Measurements from ENCODE around the gene SELENOO. TPM values are rescaled to one million over a fixed set of nuclear protein-coding genes. Genes with fewer than 3 reads are reported as not detected.
A peak's percentile ranks its signal among the peaks of the same experiment; 100 is the strongest.

Gene SELENOO
- total RNA-seq, 6 experiments from 2014 or later = 51.1 to 67.8 (median 59.2) TPM

DNA sequence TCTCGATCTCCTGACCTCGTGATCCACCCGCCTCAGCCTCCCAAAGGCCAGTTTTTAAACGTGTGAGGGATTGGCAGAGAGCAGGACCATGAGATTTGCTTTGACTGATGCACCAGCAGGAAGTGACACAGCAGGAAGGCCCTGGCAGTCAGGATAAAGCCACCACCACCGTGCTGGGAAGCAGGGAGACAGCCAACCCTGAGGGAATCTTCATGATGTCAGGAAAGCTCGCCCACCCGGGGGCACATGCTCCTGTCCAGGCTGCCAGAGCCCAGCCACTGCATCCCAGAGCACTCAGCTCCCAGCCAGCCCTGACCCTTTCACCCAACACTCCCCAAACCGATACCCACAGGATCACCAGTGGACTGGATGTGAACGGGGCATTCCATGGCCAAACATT is 37.9 kb downstream of the SELENOO start:
- Histone ChIP-seq H3K27ac (no peak overlapping the region), H3K27me3 (no peaks in the 10 kb centered on the region), H3K4me3 (no peak overlapping the region), H3K9me3 (no peaks in the 10 kb centered on the region), H3K36me3 (peaks cover 0 to 5% (median 0%) of the 10 kb centered on the region in 4 donors), H3K4me1 (peaks cover 0 to 29% (median 12%) of the 10 kb centered on the region in 4 donors)
- ATAC-seq = no peak
- DNase-seq = no peak
- 63% methylated on average over 3 of the region's 9 CpGs for WGBS (ENCODE audit: insufficient coverage, low coverage, low lambda C conversion rate, missing lambda C conversion rate)
- intact Hi-C loops (cut with DNase I) = no loop called here
- no peak for TF ChIP-seq POLR2A (IDR thresholded peaks at IDR 0.05)
- TF ChIP-seq, protein P1, sequence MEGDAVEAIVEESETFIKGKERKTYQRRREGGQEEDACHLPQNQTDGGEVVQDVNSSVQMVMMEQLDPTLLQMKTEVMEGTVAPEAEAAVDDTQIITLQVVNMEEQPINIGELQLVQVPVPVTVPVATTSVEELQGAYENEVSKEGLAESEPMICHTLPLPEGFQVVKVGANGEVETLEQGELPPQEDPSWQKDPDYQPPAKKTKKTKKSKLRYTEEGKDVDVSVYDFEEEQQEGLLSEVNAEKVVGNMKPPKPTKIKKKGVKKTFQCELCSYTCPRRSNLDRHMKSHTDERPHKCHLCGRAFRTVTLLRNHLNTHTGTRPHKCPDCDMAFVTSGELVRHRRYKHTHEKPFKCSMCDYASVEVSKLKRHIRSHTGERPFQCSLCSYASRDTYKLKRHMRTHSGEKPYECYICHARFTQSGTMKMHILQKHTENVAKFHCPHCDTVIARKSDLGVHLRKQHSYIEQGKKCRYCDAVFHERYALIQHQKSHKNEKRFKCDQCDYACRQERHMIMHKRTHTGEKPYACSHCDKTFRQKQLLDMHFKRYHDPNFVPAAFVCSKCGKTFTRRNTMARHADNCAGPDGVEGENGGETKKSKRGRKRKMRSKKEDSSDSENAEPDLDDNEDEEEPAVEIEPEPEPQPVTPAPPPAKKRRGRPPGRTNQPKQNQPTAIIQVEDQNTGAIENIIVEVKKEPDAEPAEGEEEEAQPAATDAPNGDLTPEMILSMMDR (IDR thresholded peaks at IDR 0.05) = no peak

DNA sequence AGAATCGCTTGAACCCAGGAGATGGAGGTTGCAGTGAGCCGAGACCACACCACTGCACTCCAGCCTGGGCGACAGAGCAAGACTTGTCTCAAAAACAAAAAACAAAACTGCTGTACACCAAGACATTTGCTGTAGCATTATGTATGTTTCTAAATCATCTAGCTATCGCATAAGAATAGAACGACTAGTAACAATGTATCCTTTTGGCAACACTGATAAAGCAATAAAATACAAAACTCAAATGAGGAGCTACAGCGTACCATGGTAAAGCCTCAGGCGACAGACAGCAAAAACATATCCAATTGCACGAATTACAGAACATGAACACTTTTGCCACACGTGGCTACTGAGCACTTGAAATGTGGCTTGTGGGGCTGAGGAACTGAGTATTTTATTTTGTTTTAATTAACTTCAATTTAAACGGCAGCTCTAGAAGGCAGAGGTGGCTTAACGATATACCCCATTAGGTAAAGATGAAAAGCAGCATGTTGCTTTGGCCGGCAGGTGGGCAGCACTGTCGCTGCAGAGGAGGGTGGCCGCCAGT is 41.7 kb downstream of the SELENOO start:
- Histone ChIP-seq H3K27me3 (no peaks in the 10 kb centered on the region), H3K4me3 (peak overlapping the region; percentile 10 to 97 (median 79)), H3K4me1 (peaks cover 0 to 39% (median 17%) of the 10 kb centered on the region in 4 donors), H3K27ac (no peak overlapping the region), H3K9me3 (no peaks in the 10 kb centered on the region), H3K36me3 (peaks cover 0 to 5% (median 0%) of the 10 kb centered on the region in 4 donors)
- no peak for TF ChIP-seq POLR2A (IDR thresholded peaks at IDR 0.05)
- TF ChIP-seq, protein P1 (IDR thresholded peaks at IDR 0.05) = no peak
- DNase-seq (no peak), ATAC-seq (no peak)
- WGBS (ENCODE audit: insufficient coverage, low coverage, low lambda C conversion rate, missing lambda C conversion rate) = 76% methylated on average over 13 of the region's 14 CpGs
- intact Hi-C loops (cut with DNase I) = loop anchor here in 1 of 2 donors (10.0 kb wide), 1 partner anchor 242 kb away; the partner anchor contains the start of genes ADM2 and MIOX

DNA sequence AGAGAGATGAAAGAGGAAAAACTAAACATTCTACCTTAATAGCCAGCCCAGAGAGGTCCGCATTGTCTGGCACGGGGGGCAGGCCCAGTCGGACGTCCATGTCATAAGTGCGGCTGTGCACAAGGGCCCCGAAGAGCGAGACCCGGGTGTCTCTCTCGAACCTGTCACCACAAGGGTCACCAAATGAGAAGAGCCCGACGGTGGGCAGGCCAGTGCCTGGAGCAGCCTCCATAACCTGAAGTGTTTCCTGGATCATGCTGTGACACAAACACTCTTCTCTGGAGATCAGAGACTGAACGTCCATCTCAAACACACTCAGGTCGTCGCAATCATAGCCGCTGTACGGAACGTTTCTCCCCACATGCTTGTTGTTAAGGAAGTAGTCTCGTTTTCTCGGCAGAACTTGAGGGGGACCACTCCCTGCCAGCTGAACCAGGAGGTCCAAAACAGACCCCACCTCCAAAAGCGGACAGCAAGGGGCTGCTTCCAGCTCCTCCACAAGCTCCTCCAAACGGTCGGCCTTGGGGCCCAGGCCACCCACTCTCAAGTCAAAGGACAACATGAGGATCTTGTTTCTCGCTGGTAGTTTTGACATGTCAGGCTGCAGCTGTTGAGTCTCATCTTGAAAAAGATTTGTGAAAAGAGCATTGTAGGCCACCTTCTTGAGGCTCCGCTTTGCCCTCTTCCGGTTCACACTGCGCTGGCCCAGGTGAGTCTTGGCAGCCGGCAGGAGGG is 43.0 kb downstream of the SELENOO start:
- H3K27ac ChIP-seq = peak overlapping the region in 2 of 3 donors; percentile 66 to 83
- TF ChIP-seq POLR2A (IDR thresholded peaks at IDR 0.05) = no peak
- TF ChIP-seq, protein P1 (IDR thresholded peaks at IDR 0.05) = no peak
- intact Hi-C loops (cut with DNase I) = loop anchor here in 1 of 2 donors (10.0 kb wide), 1 partner anchor 241 kb away; the partner anchor contains the start of genes ADM2 and MIOX
- H3K4me3 ChIP-seq = peak overlapping the region; percentile 71 to 97 (median 79)
- ATAC-seq (no peak), DNase-seq (no peak)
- 0% methylated on average over 11 of the region's 27 CpGs for WGBS (ENCODE audit: insufficient coverage, low coverage, low lambda C conversion rate, missing lambda C conversion rate)
- no peaks in the 10 kb centered on the region for H3K27me3 ChIP-seq
- H3K36me3 ChIP-seq = peaks cover 0 to 5% (median 0%) of the 10 kb centered on the region in 4 donors
- H3K9me3 ChIP-seq = no peaks in the 10 kb centered on the region
- peaks cover 0 to 39% (median 17%) of the 10 kb centered on the region in 4 donors for H3K4me1 ChIP-seq

DNA sequence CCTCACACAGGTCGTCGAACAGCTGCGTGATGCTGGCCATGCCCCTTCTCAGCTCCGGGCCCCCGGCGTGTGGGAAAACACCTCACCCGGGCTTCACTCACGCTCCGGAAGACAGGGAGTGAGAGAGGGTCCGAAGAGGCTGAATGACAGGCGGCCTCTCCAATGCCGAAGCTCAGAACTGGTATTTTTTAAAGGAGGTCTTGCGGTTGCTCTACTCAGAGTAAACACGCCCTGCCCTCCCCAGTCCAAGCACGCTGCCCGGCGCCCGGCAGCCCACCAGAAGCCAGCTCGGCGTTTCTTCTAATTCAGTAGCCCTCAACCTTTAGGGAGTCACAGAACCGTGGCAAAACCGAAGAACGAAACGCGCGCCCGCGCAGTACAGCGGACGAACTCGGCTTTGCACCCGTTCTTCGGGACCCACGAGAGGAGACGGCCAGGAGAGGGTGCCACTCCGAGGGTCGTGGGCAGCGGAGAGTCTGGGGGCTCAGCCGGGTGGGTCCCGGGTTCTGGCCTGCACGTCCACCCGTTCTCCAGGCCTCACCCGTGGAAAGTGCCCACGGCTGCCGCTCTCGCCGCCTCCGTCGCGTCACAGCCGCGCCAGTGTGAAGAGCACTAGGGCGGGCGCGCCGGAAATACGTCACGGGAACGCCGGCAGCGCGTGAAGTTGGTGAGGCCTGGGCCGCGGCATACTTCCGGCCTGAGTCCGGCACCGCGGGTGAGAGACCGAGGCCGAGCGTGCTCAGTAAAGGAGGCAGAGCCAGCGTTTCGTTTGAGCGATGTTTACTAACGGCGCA is 43.8 kb downstream of the SELENOO start, which contains the start of gene TUBGCP6:
Gene TUBGCP6, minus strand, starts transcription at position 604 of the 794 bp plus-strand sequence. Its CDS starts 564 bp downstream, at position 40.
- Histone ChIP-seq H3K36me3 (peaks cover 0 to 5% (median 0%) of the 10 kb centered on the region in 4 donors), H3K9me3 (no peaks in the 10 kb centered on the region), H3K4me3 (peak within 1 kb of the TSS; percentile 71 to 97 (median 79)), H3K27me3 (no peaks in the 10 kb centered on the region), H3K27ac (peak within 1 kb of the TSS; percentile 52 to 83 (median 66)), H3K4me1 (peaks cover 0 to 42% (median 19%) of the 10 kb centered on the region in 4 donors)
- peak; percentile 96 to 97 (median 96) for DNase-seq
- 0% methylated on average over 21 of the region's 76 CpGs for WGBS (ENCODE audit: insufficient coverage, low coverage, low lambda C conversion rate, missing lambda C conversion rate)
- intact Hi-C loops (cut with DNase I) = loop anchor here in 1 of 2 donors (10.0 kb wide), 1 partner anchor 240 kb away; the partner anchor contains the start of genes ADM2 and MIOX
- TF ChIP-seq, protein P1 (IDR thresholded peaks at IDR 0.05) = peak in 2 of 4 donors; percentile 14 to 31
- TF ChIP-seq POLR2A (IDR thresholded peaks at IDR 0.05) = peak; percentile 65
- ATAC-seq = peak; percentile 82 to 90 (median 86)

Measured in right lobe of liver (tissue), 6 donors.